Neural progenitor cell (in vitro differentiated cells): ENCODE measurements around the gene PLB1. TPM values are rescaled to one million over a fixed set of nuclear protein-coding genes. Genes with fewer than 3 reads are reported as not detected.

Experiments
- DNase-seq: peaks from one replicate; pipeline ENCODE4 v3.0.0-alpha.2; 2016; ENCODE audit warnings: low spot score
- H2AFZ ChIP-seq: fragments of 200-600 bp; sonication (generic); replicated peaks from 2 replicates; pipeline ENCODE4 v1.6.1; 2016; ENCODE audit warnings: antibody characterized with exemption
- H3F3A ChIP-seq: fragments of 200-600 bp; sonication (generic); 2 replicates; pipeline ENCODE4 v1.6.1; 2016; ENCODE audit warnings: antibody characterized with exemption, low read depth
- H3K27ac ChIP-seq: fragments of 200-600 bp; sonication (generic); 2 replicates; pipeline ENCODE4 v1.5.1; 2016; ENCODE audit warnings: mild to moderate bottlenecking
- H3K27me3 ChIP-seq: fragments of 200-600 bp; sonication (generic); 2 replicates; pipeline ENCODE4 v1.6.1; 2016; ENCODE audit warnings: mild to moderate bottlenecking, moderate library complexity
- H3K36me3 ChIP-seq: fragments of 200-600 bp; sonication (generic); 2 replicates; pipeline ENCODE4 v1.5.1; 2016
- H3K4me1 ChIP-seq: fragments of 200-600 bp; sonication (generic); 2 replicates; pipeline ENCODE4 v1.6.1; 2016; ENCODE audit warnings: mixed run types
- H3K4me2 ChIP-seq: fragments of 200-600 bp; sonication (generic); 2 replicates; pipeline ENCODE4 v1.6.1; 2016
- H3K4me3 ChIP-seq: fragments of 200-600 bp; sonication (generic); 2 replicates; pipeline ENCODE4 v1.5.1; 2016
- H3K79me2 ChIP-seq: fragments of 200-600 bp; sonication (generic); 2 replicates; pipeline ENCODE4 v1.6.1; 2016; ENCODE audit warnings: low read depth
- H3K9ac ChIP-seq: fragments of 200-600 bp; sonication (generic); 2 replicates; pipeline ENCODE4 v1.6.1; 2016
- H3K9me3 ChIP-seq: fragments of 200-600 bp; sonication (generic); 2 replicates; pipeline ENCODE4 v1.5.1; 2016; ENCODE audit warnings: low read depth
- H4K20me1 ChIP-seq: fragments of 200-600 bp; sonication (generic); 2 replicates; pipeline ENCODE4 v1.6.1; 2016; ENCODE audit warnings: low read depth
- H3K27ac Mint-ChIP-seq: 3 replicates; pipeline ENCODE4 v1.8.0; 2021; ENCODE audit warnings: mixed read lengths
- H3K27me3 Mint-ChIP-seq: 2 replicates; pipeline ENCODE4 v1.8.0; 2022; ENCODE audit warnings: low read depth, mild to moderate bottlenecking, inconsistent platforms, moderate library complexity, mixed read lengths; ENCODE audit not compliant: insufficient read depth
- H3K36me3 Mint-ChIP-seq: 3 replicates; pipeline ENCODE4 v1.8.0; 2021; ENCODE audit warnings: mixed read lengths
- H3K4me1 Mint-ChIP-seq: 3 replicates; pipeline ENCODE4 v1.8.0; 2021; ENCODE audit warnings: mixed read lengths
- H3K4me3 Mint-ChIP-seq: 3 replicates; pipeline ENCODE4 v1.8.0; 2021; ENCODE audit warnings: mild to moderate bottlenecking, moderate library complexity, mixed read lengths
- H3K9me3 Mint-ChIP-seq: 3 replicates; pipeline ENCODE4 v1.8.0; 2020; ENCODE audit warnings: mixed read lengths
- EZH2 ChIP-seq: fragments of 200-600 bp; sonication (generic); IDR thresholded peaks from 2 replicates; pipeline ENCODE4 v1.6.1; 2017; ENCODE audit warnings: antibody characterized with exemption, mild to moderate bottlenecking, moderate library complexity
- EZH2phosphoT487 ChIP-seq: fragments of 200-600 bp; sonication (generic); IDR thresholded peaks from 2 replicates; pipeline ENCODE4 v1.6.1; 2017; ENCODE audit warnings: antibody characterized with exemption
- total RNA-seq: library from RNA; depleted of rRNA; stranded (reverse); fragments of >200 nt; gene quantifications from 2 replicates; pipeline ENCODE4 v1.2.3, GENCODE V29; 2015; ENCODE audit warnings: low replicate concordance
- TF ChIP-seq, protein P1 (sequence below): fragments of 200-600 bp; sonication (generic); IDR thresholded peaks from 2 replicates; pipeline ENCODE4 v1.5.1; 2017; ENCODE audit warnings: antibody characterized with exemption, mild to moderate bottlenecking

Gene PLB1
- total RNA-seq, 1 donor from 2014 or later, result not detected

DNA sequence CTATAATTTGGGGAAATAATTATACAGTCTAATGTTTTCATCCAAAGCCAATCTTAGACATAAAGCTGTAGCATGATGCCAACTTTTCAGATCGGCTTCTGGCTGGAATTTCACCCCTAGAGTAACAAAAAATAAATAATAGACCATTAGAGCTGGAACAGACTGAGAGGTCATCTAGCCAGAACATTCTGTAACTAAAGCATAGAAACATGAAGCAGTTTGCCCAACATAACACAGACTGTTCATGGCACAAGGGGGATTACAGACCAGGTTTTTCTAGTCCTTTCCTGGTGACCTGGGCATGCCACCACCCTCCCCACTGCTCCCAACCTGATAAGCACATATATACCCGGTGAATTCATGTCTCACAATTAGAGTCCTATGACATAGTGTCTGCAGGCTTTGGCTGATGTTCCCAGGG lies 139.3 kb downstream of the PLB1 start:
- no peak overlapping the region for H3K9ac ChIP-seq
- H3K4me2 ChIP-seq, result no peak overlapping the region
- no peaks in the 10 kb centered on the region for H3K36me3 Mint-ChIP-seq
- peaks cover 10% of the 10 kb centered on the region for H3K4me1 ChIP-seq
- H3K27me3 ChIP-seq, result no peaks in the 10 kb centered on the region
- H3K4me3 Mint-ChIP-seq, result no peak overlapping the region
- H3K27ac ChIP-seq, result no peak overlapping the region
- H3F3A ChIP-seq, result no peaks in the 10 kb centered on the region
- no peak for DNase-seq
- no peaks in the 10 kb centered on the region for H3K9me3 Mint-ChIP-seq
- no peaks in the 10 kb centered on the region for H4K20me1 ChIP-seq
- H3K4me3 ChIP-seq, result no peak overlapping the region
- H3K79me2 ChIP-seq, result no peaks in the 10 kb centered on the region
- H3K36me3 ChIP-seq, result no peaks in the 10 kb centered on the region
- peaks cover 26% of the 10 kb centered on the region for H3K4me1 Mint-ChIP-seq
- H3K27ac Mint-ChIP-seq, result peak overlapping the region; percentile 67
- H2AFZ ChIP-seq, result no peak overlapping the region
- H3K27me3 Mint-ChIP-seq, result peaks cover 24% of the 10 kb centered on the region
- TF ChIP-seq, protein P1, sequence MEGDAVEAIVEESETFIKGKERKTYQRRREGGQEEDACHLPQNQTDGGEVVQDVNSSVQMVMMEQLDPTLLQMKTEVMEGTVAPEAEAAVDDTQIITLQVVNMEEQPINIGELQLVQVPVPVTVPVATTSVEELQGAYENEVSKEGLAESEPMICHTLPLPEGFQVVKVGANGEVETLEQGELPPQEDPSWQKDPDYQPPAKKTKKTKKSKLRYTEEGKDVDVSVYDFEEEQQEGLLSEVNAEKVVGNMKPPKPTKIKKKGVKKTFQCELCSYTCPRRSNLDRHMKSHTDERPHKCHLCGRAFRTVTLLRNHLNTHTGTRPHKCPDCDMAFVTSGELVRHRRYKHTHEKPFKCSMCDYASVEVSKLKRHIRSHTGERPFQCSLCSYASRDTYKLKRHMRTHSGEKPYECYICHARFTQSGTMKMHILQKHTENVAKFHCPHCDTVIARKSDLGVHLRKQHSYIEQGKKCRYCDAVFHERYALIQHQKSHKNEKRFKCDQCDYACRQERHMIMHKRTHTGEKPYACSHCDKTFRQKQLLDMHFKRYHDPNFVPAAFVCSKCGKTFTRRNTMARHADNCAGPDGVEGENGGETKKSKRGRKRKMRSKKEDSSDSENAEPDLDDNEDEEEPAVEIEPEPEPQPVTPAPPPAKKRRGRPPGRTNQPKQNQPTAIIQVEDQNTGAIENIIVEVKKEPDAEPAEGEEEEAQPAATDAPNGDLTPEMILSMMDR, result no peak
- no peak for TF ChIP-seq EZH2phosphoT487
- no peak for TF ChIP-seq EZH2
- H3K9me3 ChIP-seq, result no peaks in the 10 kb centered on the region

DNA sequence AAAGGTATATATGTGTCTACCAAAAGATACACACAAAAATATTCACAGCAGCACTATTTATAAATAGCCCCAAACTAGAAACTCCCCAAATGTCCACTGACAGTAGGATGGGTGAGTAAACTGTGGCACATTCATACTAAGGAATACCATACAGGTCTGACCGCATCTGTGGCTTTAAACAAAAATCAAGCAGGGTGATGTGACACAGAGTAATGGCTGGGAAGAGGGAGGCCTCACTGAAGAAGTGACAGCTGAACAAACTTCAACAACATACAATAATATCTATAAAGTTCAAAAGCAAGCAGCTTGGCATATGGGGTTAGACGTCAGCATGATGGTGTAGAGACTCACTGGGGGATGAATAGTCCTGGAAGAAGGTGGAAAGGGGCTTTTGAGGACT lies 140.6 kb downstream of the PLB1 start:
- H4K20me1 ChIP-seq, result no peaks in the 10 kb centered on the region
- no peak overlapping the region for H3K27ac ChIP-seq
- no peaks in the 10 kb centered on the region for H3K36me3 Mint-ChIP-seq
- H3K9ac ChIP-seq, result no peak overlapping the region
- H3K4me2 ChIP-seq, result no peak overlapping the region
- peaks cover 10% of the 10 kb centered on the region for H3K4me1 ChIP-seq
- TF ChIP-seq EZH2phosphoT487 (no peak), EZH2 (no peak)
- TF ChIP-seq, protein P1, result no peak
- H3K36me3 ChIP-seq, result no peaks in the 10 kb centered on the region
- no peaks in the 10 kb centered on the region for H3K79me2 ChIP-seq
- no peaks in the 10 kb centered on the region for H3K27me3 ChIP-seq
- H3K9me3 ChIP-seq, result no peaks in the 10 kb centered on the region
- no peak overlapping the region for H3K27ac Mint-ChIP-seq
- no peak overlapping the region for H3K4me3 Mint-ChIP-seq
- no peak overlapping the region for H2AFZ ChIP-seq
- no peak overlapping the region for H3K4me3 ChIP-seq
- H3F3A ChIP-seq, result no peaks in the 10 kb centered on the region
- H3K27me3 Mint-ChIP-seq, result peaks cover 20% of the 10 kb centered on the region
- peaks cover 23% of the 10 kb centered on the region for H3K4me1 Mint-ChIP-seq
- H3K9me3 Mint-ChIP-seq, result no peaks in the 10 kb centered on the region
- DNase-seq, result no peak

DNA sequence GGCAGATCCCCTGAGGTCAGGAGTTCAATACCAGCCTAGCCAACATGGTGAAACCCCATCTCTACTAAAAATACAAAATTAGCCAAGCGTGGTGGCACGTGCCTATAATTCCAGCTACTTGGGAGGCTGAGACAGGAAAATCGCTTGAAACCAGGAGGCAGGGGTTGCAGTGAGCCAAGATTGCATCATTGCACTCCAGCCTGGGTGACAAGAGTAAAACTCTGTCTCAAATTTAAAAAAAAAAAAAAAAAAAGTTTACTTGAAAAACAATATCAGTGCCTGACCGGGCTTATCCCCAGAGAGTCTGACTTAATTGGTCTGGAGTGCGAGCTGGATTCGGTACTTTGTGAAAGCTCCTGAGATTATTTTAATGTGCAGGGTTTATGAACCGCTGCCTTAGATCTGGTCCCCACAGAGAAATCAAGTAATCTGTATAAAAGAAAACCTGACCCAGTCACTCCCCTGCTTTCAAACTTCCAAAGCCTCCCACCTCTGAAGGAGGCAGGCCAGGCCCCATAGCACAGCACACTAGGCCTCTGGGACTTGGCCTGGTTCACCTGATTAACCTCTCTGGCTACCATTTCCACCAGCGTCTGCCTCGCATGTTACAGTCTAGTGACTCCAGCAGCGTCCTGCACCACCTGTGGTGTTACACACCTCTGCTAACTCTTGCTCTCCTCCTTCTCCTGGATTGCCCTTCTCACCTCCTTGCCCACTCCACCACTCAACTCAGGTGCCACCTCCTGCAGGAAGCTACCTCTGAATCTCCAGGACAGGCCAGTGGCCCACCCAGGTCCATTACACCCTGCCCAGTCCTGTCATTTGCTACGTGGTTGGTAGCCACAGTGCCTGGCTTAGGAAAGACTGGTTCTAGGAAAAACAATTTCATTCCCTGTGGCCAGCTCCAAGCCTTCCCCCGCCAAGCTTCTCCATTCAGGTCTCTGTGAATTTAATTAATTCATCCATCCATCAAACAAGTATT lies 141.5 kb downstream of the PLB1 start:
- Histone ChIP-seq H3K27me3 (no peaks in the 10 kb centered on the region), H3K4me2 (no peak overlapping the region), H2AFZ (no peak overlapping the region), H4K20me1 (no peaks in the 10 kb centered on the region), H3K4me1 (peaks cover 10% of the 10 kb centered on the region), H3K9ac (no peak overlapping the region), H3F3A (no peaks in the 10 kb centered on the region), H3K27ac (no peak overlapping the region), H3K9me3 (no peaks in the 10 kb centered on the region), H3K79me2 (no peaks in the 10 kb centered on the region), H3K4me3 (no peak overlapping the region), H3K36me3 (no peaks in the 10 kb centered on the region)
- no peak for DNase-seq
- H3K9me3 Mint-ChIP-seq, result no peaks in the 10 kb centered on the region
- no peak overlapping the region for H3K27ac Mint-ChIP-seq
- H3K27me3 Mint-ChIP-seq, result peaks cover 20% of the 10 kb centered on the region
- H3K36me3 Mint-ChIP-seq, result no peaks in the 10 kb centered on the region
- TF ChIP-seq EZH2phosphoT487 (no peak), EZH2 (no peak)
- TF ChIP-seq, protein P1, result no peak
- peaks cover 26% of the 10 kb centered on the region for H3K4me1 Mint-ChIP-seq
- H3K4me3 Mint-ChIP-seq, result no peak overlapping the region
